Measurements from ENCODE around the gene ABHD1. TPM values are rescaled to one million over a fixed set of nuclear protein-coding genes. Genes with fewer than 3 reads are reported as not detected.
A peak's percentile ranks its signal among the peaks of the same experiment; 100 is the strongest.

Gene ABHD1
- total and polyA plus RNA-seq, 12 donors: 0.61 to 6.0 (median 1.5) TPM; not detected in 1

- DNase-seq: peak in 4 of 7 donors; percentile 20 to 48 (median 36)
- Histone ChIP-seq H3K27ac (peak overlapping the region in 2 of 5 donors; percentile 77 to 94), H3K4me3 (peak overlapping the region in 2 of 4 donors; percentile 89 to 93), H3K36me3 (replicated peaks in 1 of 2) (peaks cover 0 to 32% of the 10 kb centered on the region in 2 donors), H3K9me3 (replicated peaks in 1 of 3) (no peaks in the 10 kb centered on the region), H3K4me1 (replicated peaks in 1 of 2) (peaks cover 8 to 15% of the 10 kb centered on the region in 2 donors), H3K27me3 (no peaks in the 10 kb centered on the region)
- intact Hi-C loops (cut with DNase I): no loop called here
- TF ChIP-seq POLR2A (IDR thresholded peaks at IDR 0.05) (no peak), CTCF (IDR thresholded peaks at IDR 0.05) (no peak)
- WGBS, 4 donors: 35 to 43% (median 40%) methylated on average over 14 of the region's 14 CpGs
Observed at GRCh38 chr2:27133195-27133875, 9.7 kb downstream of the ABHD1 start.

GRCh38 chr2:27133905-27134780, 10.5 kb downstream of the ABHD1 start, which contains the start of gene PREB:
TSS of gene PREB (minus strand) at chr2:27134636. CDS start at chr2:27134421, 215 bp downstream.
- intact Hi-C loops (cut with DNase I): no loop called here
- H3K27ac ChIP-seq: peak within 1 kb of the TSS in 4 of 5 donors; percentile 68 to 94 (median 80)
- 0 to 1% (median 1%) methylated on average over 14 to 86 of the region's 86 CpGs for WGBS, 4 donors

GRCh38 chr2:27134781-27135477, 11.3 kb downstream of the ABHD1 start:
- no peak for DNase-seq
- TF ChIP-seq POLR2A (IDR thresholded peaks at IDR 0.05) (no peak), CTCF (IDR thresholded peaks at IDR 0.05) (no peak)
- no peaks in the 10 kb centered on the region for H3K27me3 ChIP-seq
- intact Hi-C loops (cut with DNase I): no loop called here
- H3K4me1 ChIP-seq (replicated peaks in 1 of 2): peaks cover 8 to 15% of the 10 kb centered on the region in 2 donors
- no peaks in the 10 kb centered on the region for H3K9me3 ChIP-seq (replicated peaks in 1 of 3)
- H3K4me3 ChIP-seq: peak overlapping the region in 2 of 4 donors; percentile 89 to 93
- H3K27ac ChIP-seq: peak overlapping the region in 1 of 5 donors; percentile 77
- WGBS, 4 donors: 50 to 68% (median 54%) methylated on average over 25 to 33 of the region's 33 CpGs
- H3K36me3 ChIP-seq (replicated peaks in 1 of 2): peaks cover 0 to 28% of the 10 kb centered on the region in 2 donors

More at GRCh38 chr2:27133905-27134780, 10.5 kb downstream of the ABHD1 start, which contains the start of gene PREB:
- H3K4me3 ChIP-seq: peak within 1 kb of the TSS; percentile 89 to 93 (median 92)
- TF ChIP-seq POLR2A (IDR thresholded peaks at IDR 0.05) (peak; percentile 61 to 82), CTCF (IDR thresholded peaks at IDR 0.05) (no peak)
- no peaks in the 10 kb centered on the region for H3K27me3 ChIP-seq
- peak; percentile 97 to 98 (median 98) for DNase-seq
- H3K36me3 ChIP-seq (replicated peaks in 1 of 2): peaks cover 0 to 32% of the 10 kb centered on the region in 2 donors
- H3K4me1 ChIP-seq (replicated peaks in 1 of 2): peaks cover 8 to 15% of the 10 kb centered on the region in 2 donors
- H3K9me3 ChIP-seq (replicated peaks in 1 of 3): no peaks in the 10 kb centered on the region

All from adrenal gland (tissue), 12 donors.